Activated T-cell treated with anti-CD3 and anti-CD28 coated beads, Interleukin-2, amount 50 U/mL, for 72 hours (primary cell): ENCODE results near the gene PPM1K. TPM values are rescaled to one million over a fixed set of nuclear protein-coding genes. Genes with fewer than 3 reads are reported as not detected.
"Not testable (repeated sequence)": the region's sequence is repeated elsewhere in the genome, so short reads cannot be mapped to it uniquely, and the experiment has no call there.

ENCODE experiments used
- ATAC-seq, 2 donors: fragments of 150-1000 bp; cut with Tn5 transposase; replicated peaks in 1 of 2; 2 replicates each; pipeline ENCODE4 v1.10.0; 2021; ENCODE audit warnings: moderate library complexity in 2 of 2, mild to moderate bottlenecking in 1 of 2
- DNase-seq, 2 donors: peaks; one replicate each; pipeline ENCODE4 v3.0.0; 2021 to 2022; ENCODE audit warnings: mixed read lengths in 1 of 2
- H3K27ac Mint-ChIP-seq: one replicate; pipeline ENCODE4 v1.8.0; 2022; ENCODE audit warnings: mild to moderate bottlenecking, moderate library complexity, mixed read lengths
- H3K27me3 Mint-ChIP-seq: one replicate; pipeline ENCODE4 v1.8.0; 2022; ENCODE audit warnings: low read depth, mixed read lengths
- H3K36me3 Mint-ChIP-seq, 2 donors: one replicate each; pipeline ENCODE4 v1.8.0; 2022; ENCODE audit warnings: mixed read lengths in 2 of 2, mild to moderate bottlenecking in 1 of 2; ENCODE audit not compliant: insufficient read depth in 2 of 2
- H3K4me1 Mint-ChIP-seq: one replicate; pipeline ENCODE4 v1.8.0; 2022; ENCODE audit warnings: low read depth, mixed read lengths
- H3K4me3 Mint-ChIP-seq, 2 donors: one replicate each; pipeline ENCODE4 v1.8.0; 2022; ENCODE audit warnings: mild to moderate bottlenecking in 2 of 2, mixed read lengths in 2 of 2, moderate library complexity in 2 of 2
- H3K9me3 Mint-ChIP-seq, 2 donors: one replicate each; pipeline ENCODE4 v1.8.0; 2022; ENCODE audit warnings: mixed read lengths in 2 of 2
- total RNA-seq, 2 donors: library from RNA; stranded (reverse); gene quantifications; one replicate each; pipeline ENCODE4 v1.2.3, GENCODE V29; 2022

Gene PPM1K
- 10 to 100 TPM; 61.2 to 85.3 TPM for total RNA-seq

- ATAC-seq (peak; percentile 91 to 92), DNase-seq (peak; percentile 99 to 100)
- Mint-ChIP-seq H3K4me1 (peaks cover 44% of the 10 kb centered on the region), H3K36me3 (peaks cover 5 to 8% of the 10 kb centered on the region in 2 donors), H3K9me3 (no peaks in the 10 kb centered on the region), H3K27ac (peak within 1 kb of the TSS; percentile 100), H3K4me3 (peak within 1 kb of the TSS; percentile 97 to 98), H3K27me3 (no peaks in the 10 kb centered on the region)
Observed at GRCh38 chr4:88284439-88285234, at the start of gene PPM1K. PPM1K (minus strand) TSS chr4:88284561; CDS start chr4:88278583, 5,978 bp downstream.

DNA sequence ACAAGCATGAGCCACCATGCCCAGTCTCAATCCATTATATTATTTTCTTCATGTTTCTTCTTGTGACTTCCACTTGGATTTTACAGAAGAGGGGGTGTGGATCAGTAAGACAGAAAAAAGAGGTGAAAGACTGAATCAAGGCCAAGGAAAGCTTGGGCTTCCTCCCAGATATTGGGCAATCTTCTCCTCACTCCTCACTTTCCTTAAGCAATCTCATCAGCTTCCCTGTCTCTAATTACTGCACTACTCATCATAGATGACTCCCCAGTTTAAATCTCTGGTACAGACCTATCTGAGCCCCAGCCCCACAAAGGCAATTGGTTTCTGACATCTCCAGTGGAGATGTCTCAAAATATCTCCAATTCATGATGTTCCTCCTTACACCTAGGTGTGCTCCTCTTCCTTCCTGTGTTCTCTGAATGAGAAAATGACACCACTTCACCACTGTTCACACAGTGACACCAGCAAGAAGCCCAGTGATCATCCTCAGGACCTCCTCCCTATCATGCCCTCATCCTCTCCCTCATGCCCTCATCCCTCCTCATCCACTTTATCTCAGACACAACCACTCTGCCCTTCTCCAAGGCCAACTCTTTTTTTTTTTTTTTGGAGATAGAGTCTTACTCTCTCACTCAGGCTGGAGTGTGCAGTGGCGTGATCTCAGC, 49.5 kb upstream of the PPM1K start:
- DNase-seq, result no peak
- H3K27ac Mint-ChIP-seq, result no peak overlapping the region
- H3K4me3 Mint-ChIP-seq, result no peak overlapping the region
- no peaks in the 10 kb centered on the region for H3K4me1 Mint-ChIP-seq
- no peaks in the 10 kb centered on the region for H3K36me3 Mint-ChIP-seq
- peaks cover 1% of the 10 kb centered on the region in 2 donors for H3K9me3 Mint-ChIP-seq
- H3K27me3 Mint-ChIP-seq, result peaks cover 5% of the 10 kb centered on the region
- ATAC-seq, result no peak

- DNase-seq (no peak), ATAC-seq (no peak)
- Mint-ChIP-seq H3K36me3 (no peaks in the 10 kb centered on the region), H3K27me3 (peaks cover 2% of the 10 kb centered on the region), H3K4me3 (no peak overlapping the region), H3K4me1 (no peaks in the 10 kb centered on the region), H3K27ac (no peak overlapping the region), H3K9me3 (no peaks in the 10 kb centered on the region)
Observed at GRCh38 chr4:88327665-88328064, 43.3 kb upstream of the PPM1K start.

DNA sequence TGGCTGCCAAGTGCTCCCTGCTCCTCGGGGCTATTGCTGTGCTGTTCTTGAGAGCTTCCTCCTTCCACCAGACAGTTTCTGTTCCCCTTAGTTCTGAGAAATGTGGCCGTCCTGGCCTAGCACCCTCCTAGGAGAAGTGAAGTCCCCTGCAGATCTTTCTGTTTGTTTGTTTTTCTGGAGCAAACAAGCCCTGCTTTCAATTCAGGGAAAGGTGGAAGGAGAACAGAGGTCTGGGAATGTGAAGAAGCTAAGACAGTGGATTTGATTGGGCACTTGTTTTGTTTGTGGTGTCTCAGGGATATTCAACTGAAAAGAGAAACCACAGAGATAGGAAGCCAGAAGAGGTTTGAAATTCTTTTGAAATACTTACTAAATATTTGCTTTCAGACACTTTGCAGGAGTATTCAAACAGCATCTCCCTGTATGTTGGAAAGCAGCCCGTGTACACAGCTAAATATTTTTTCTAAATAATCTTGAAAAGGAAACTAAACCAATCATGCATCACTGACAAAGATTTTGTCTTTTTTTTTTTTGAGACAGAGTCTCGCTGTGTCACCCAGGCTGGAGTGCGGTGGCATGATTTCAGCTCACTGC, 36.5 kb upstream of the PPM1K start:
- Mint-ChIP-seq H3K4me1 (peaks cover 27% of the 10 kb centered on the region), H3K27me3 (no peaks in the 10 kb centered on the region), H3K27ac (peak overlapping the region; percentile 61), H3K4me3 (peak overlapping the region; percentile 46 to 81), H3K9me3 (no peaks in the 10 kb centered on the region), H3K36me3 (peaks cover 0 to 2% of the 10 kb centered on the region in 2 donors)
- ATAC-seq (peak; percentile 87 to 89), DNase-seq (peak; percentile 15 to 41)

DNA sequence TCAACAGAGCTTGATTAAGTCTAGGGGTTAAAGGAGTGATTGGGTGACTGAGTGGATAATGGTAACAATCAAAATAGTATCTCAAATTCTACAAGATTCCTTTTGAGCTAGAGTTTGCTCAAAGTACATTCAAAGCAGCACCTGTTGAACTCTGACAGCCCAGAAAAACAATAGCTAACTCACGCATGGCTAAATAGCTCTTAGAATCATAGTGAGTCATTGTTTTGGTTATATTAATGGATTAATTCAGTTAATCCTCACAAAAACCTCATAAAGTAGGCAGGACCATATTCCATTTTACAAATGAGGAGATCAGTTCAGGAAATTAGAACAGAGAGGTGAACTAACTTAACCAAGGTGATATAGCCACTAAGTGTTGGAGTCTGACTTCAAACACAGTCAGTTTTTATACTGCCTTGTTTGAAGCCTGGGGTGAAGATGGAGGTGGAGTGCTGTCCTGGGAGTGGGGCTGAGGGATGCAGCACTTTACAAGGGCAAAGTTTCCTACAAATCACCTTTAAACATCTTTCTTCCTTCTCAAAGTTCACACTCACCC, 35.9 kb upstream of the PPM1K start:
- H3K27me3 Mint-ChIP-seq, result no peaks in the 10 kb centered on the region
- DNase-seq, result no peak
- H3K9me3 Mint-ChIP-seq, result no peaks in the 10 kb centered on the region
- peak overlapping the region; percentile 46 to 81 for H3K4me3 Mint-ChIP-seq
- H3K27ac Mint-ChIP-seq, result peak overlapping the region; percentile 61
- peaks cover 27% of the 10 kb centered on the region for H3K4me1 Mint-ChIP-seq
- H3K36me3 Mint-ChIP-seq, result peaks cover 0 to 2% of the 10 kb centered on the region in 2 donors
- ATAC-seq, result peak; percentile 60 to 63

DNA sequence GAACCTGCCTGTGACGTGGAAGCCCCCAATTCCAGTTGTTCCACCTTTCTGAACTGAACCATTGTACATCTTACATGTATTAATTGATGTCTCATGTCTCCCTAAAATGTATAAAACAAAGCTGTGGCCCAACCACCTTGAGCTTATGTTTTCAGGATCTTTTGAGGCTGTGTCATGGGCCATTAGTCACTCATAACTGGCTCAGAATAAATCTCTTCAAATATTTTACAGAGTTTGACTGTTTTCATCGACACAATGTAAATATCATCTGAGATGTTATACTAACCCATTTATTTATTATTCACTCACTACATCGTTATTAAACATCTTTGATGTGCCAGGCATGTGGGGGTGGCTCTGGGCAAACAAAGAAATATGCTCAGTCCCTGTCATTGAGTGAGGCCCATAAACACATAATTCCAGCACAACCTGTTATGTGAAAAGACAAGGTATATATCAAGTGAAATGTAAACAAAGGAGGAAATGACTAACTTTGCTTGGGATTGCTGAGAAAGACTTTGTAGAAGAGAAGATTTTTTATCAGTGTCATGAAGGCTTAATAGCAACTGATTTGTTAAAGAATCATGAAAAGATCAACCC, 34.5 kb upstream of the PPM1K start:
- Mint-ChIP-seq H3K27me3 (no peaks in the 10 kb centered on the region), H3K9me3 (no peaks in the 10 kb centered on the region), H3K4me3 (peak overlapping the region in 1 of 2 donors; percentile 23), H3K4me1 (peaks cover 27% of the 10 kb centered on the region), H3K36me3 (peaks cover 0 to 2% of the 10 kb centered on the region in 2 donors), H3K27ac (peak overlapping the region; percentile 34)
- ATAC-seq (no peak), DNase-seq (no peak)

- no peak overlapping the region for H3K27ac Mint-ChIP-seq
- H3K9me3 Mint-ChIP-seq, result peaks cover 5% of the 10 kb centered on the region in 2 donors
- DNase-seq (no peak), ATAC-seq (no peak)
- H3K36me3 Mint-ChIP-seq, result peaks cover 5 to 8% of the 10 kb centered on the region in 2 donors
- H3K4me1 Mint-ChIP-seq, result peaks cover 15% of the 10 kb centered on the region
- H3K27me3 Mint-ChIP-seq, result peaks cover 4% of the 10 kb centered on the region
- no peak overlapping the region for H3K4me3 Mint-ChIP-seq
Observed at GRCh38 chr4:88315460-88316017, 31.2 kb upstream of the PPM1K start.

DNA sequence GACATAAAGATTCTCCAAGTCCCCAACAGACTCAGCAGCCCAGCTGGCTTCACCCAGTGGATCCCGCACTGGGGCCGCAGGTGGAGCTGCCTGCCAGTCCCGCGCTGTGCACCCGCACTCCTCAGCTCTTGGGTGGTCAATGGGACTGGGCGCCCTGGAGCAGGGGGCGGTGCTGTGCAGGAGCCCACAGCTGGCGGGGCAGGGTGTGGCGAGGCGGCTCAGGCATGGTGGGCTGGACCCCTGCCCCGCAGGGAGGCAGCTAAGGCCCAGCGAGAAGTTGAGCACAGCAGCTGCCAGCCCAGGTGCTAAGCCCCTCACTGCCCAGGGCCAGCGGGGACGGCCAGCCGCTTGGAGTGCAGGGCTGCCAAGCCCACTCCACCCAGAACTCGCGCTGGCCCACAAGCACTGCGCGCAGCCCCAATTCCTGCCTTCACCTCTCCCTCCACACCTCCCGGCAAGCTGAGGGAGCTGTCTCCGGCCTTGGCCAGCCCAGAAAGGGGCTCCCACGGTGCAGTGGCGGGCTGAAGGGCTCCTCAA, 28.8 kb upstream of the PPM1K start:
- H3K9me3 Mint-ChIP-seq, H3K36me3 Mint-ChIP-seq, H3K27ac Mint-ChIP-seq, ATAC-seq, DNase-seq, H3K4me3 Mint-ChIP-seq: not testable (repeated sequence)
- H3K4me1 Mint-ChIP-seq, result peaks cover 10% of the 10 kb centered on the region
- peaks cover 26% of the 10 kb centered on the region for H3K27me3 Mint-ChIP-seq

GRCh38 chr4:88308587-88308986, 24.2 kb upstream of the PPM1K start:
- ATAC-seq (peak; percentile 52 to 71), DNase-seq (peak in 1 of 2 donors; percentile 6)
- Mint-ChIP-seq H3K36me3 (peaks cover 3 to 8% of the 10 kb centered on the region in 2 donors), H3K4me1 (peaks cover 12% of the 10 kb centered on the region), H3K4me3 (no peak overlapping the region), H3K27ac (no peak overlapping the region), H3K9me3 (peaks cover 5% of the 10 kb centered on the region in 2 donors), H3K27me3 (peaks cover 26% of the 10 kb centered on the region)

DNA sequence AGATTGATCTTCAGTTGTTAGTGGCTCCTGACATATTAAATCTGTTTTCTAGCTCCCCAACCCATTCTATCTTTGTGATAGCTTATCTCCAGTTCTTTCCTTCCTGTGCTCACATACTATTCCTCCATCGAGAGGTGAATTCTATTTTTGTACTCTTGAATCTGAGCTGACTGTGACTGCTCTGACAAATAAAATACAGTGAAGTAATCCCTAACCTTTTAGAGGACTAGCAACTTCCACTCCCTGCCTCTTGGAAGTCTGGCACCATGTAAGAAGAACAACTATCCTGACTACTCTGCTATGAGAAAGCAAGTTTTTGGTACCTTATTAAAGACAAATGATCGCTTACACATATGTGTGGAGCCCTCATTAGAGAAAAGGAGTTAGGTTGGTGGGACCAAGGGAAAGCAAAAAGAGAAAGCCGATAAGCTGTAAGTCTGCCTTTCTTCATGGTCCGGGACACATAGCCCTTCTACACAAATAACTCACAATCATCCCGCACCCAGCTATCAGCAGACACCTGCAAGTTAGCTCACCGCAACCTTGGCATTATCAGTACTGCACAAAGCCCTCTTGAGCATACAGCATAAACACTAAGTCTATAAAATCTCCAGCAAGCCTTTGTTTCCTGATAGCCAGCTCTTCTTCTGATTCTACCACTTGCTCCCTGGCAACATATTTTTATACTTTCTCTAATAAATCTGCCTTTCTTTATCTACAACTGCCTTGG, 13.5 kb upstream of the PPM1K start:
- DNase-seq, result no peak
- no peaks in the 10 kb centered on the region for H3K36me3 Mint-ChIP-seq
- no peaks in the 10 kb centered on the region for H3K27me3 Mint-ChIP-seq
- H3K4me3 Mint-ChIP-seq, result no peak overlapping the region
- no peaks in the 10 kb centered on the region for H3K9me3 Mint-ChIP-seq
- no peak for ATAC-seq
- no peaks in the 10 kb centered on the region for H3K4me1 Mint-ChIP-seq
- no peak overlapping the region for H3K27ac Mint-ChIP-seq

GRCh38 chr4:88297212-88297516, 12.8 kb upstream of the PPM1K start:
- H3K4me1 Mint-ChIP-seq, result no peaks in the 10 kb centered on the region
- no peaks in the 10 kb centered on the region for H3K27me3 Mint-ChIP-seq
- DNase-seq (no peak), ATAC-seq (no peak)
- no peaks in the 10 kb centered on the region for H3K36me3 Mint-ChIP-seq
- no peaks in the 10 kb centered on the region for H3K9me3 Mint-ChIP-seq
- H3K4me3 Mint-ChIP-seq, result no peak overlapping the region
- H3K27ac Mint-ChIP-seq, result no peak overlapping the region
